ENCODE results near the gene OSTC. TPM values are rescaled to one million over a fixed set of nuclear protein-coding genes. Genes with fewer than 3 reads are reported as not detected.

Gene OSTC
- total and polyA plus RNA-seq, 10 donors, result 53.8 to 105 (median 62.4) TPM

GRCh38 chr4:108695062-108695461, 44.7 kb downstream of the OSTC start:
- DNase-seq, result no peak
- Histone ChIP-seq H3K27me3 (replicated peaks in 1 of 7) (no peaks in the 10 kb centered on the region), H3K9me3 (no peaks in the 10 kb centered on the region), H3K4me1 (no peaks in the 10 kb centered on the region), H3K27ac (no peak overlapping the region), H3K4me3 (no peak overlapping the region), H3K36me3 (no peaks in the 10 kb centered on the region)
- 85 to 100% (median 92%) methylated on average over 1 of the region's 1 CpG for WGBS, 5 donors
- intact Hi-C loops (cut with DNase I; ENCODE audit: low total_unique reads), result no loop called here
- no peak for TF ChIP-seq POLR2AphosphoS5 (IDR thresholded peaks at IDR 0.05)
- TF ChIP-seq POLR2A (IDR thresholded peaks at IDR 0.05), result no peak
- TF ChIP-seq CTCF (IDR thresholded peaks at IDR 0.05 in 8 of 11, conservative IDR thresholded peaks at IDR 0.05 in 3 of 11), result no peak

GRCh38 chr4:108696160-108696559, 45.8 kb downstream of the OSTC start:
- TF ChIP-seq POLR2AphosphoS5 (IDR thresholded peaks at IDR 0.05), result no peak
- TF ChIP-seq CTCF (IDR thresholded peaks at IDR 0.05 in 8 of 11, conservative IDR thresholded peaks at IDR 0.05 in 3 of 11), result no peak
- no peak for TF ChIP-seq POLR2A (IDR thresholded peaks at IDR 0.05)
- no peak for DNase-seq
- no peaks in the 10 kb centered on the region for H3K4me1 ChIP-seq
- no peaks in the 10 kb centered on the region for H3K9me3 ChIP-seq
- H3K4me3 ChIP-seq, result no peak overlapping the region
- H3K27ac ChIP-seq, result no peak overlapping the region
- H3K36me3 ChIP-seq, result no peaks in the 10 kb centered on the region
- intact Hi-C loops (cut with DNase I; ENCODE audit: low total_unique reads), result no loop called here
- H3K27me3 ChIP-seq (replicated peaks in 1 of 7), result peaks cover 0 to 5% (median 0%) of the 10 kb centered on the region in 7 donors
- 86 to 91% (median 88%) methylated on average over 3 of the region's 3 CpGs for WGBS, 5 donors

GRCh38 chr4:108700081-108700757, 49.8 kb downstream of the OSTC start:
- WGBS, 5 donors, result 14 to 23% (median 21%) methylated on average over 1 of the region's 1 CpG

More at GRCh38 chr4:108700081-108700757, 49.8 kb downstream of the OSTC start:
- TF ChIP-seq POLR2A (IDR thresholded peaks at IDR 0.05) (no peak), CTCF (IDR thresholded peaks at IDR 0.05 in 8 of 11, conservative IDR thresholded peaks at IDR 0.05 in 3 of 11) (no peak), POLR2AphosphoS5 (IDR thresholded peaks at IDR 0.05) (no peak)
- Histone ChIP-seq H3K36me3 (no peaks in the 10 kb centered on the region), H3K27me3 (replicated peaks in 1 of 7) (peaks cover 0 to 5% (median 0%) of the 10 kb centered on the region in 7 donors), H3K4me3 (no peak overlapping the region), H3K4me1 (no peaks in the 10 kb centered on the region), H3K27ac (peak overlapping the region in 1 of 8 donors; percentile 24), H3K9me3 (no peaks in the 10 kb centered on the region)
- no peak for DNase-seq
- intact Hi-C loops (cut with DNase I; ENCODE audit: low total_unique reads), result no loop called here

Data from spleen (tissue), 11 donors.